ENCODE data around the gene TEX14. TPM values are rescaled to one million over a fixed set of nuclear protein-coding genes. Genes with fewer than 3 reads are reported as not detected.

The TEX14 gene
- total and polyA plus RNA-seq, 9 donors, result 0.11 to 1.0 (median 0.34) TPM

- intact Hi-C loops (cut with DNase I), result no loop called here
- H3K27me3 ChIP-seq, result no peaks in the 10 kb centered on the region
- no peaks in the 10 kb centered on the region for H3K36me3 ChIP-seq
- H3K4me3 ChIP-seq, result no peak overlapping the region
- H3K9me3 ChIP-seq, result no peaks in the 10 kb centered on the region
- H3K4me1 ChIP-seq (ENCODE audit: insufficient read depth), result no peaks in the 10 kb centered on the region
- DNase-seq, result no peak
- TF ChIP-seq CTCF (IDR thresholded peaks at IDR 0.05) (no peak), EP300 (IDR thresholded peaks at IDR 0.05) (no peak), POLR2A (IDR thresholded peaks at IDR 0.05) (no peak)
- no peak overlapping the region for H3K27ac ChIP-seq
These were observed 39.1 kb upstream of the TEX14 start for GRCh38 chr17:58730937-58731336.

- H3K4me3 ChIP-seq, result no peak overlapping the region
- no peaks in the 10 kb centered on the region for H3K9me3 ChIP-seq
- DNase-seq, result no peak
- WGBS, 3 donors, result 4 to 8% (median 5%) methylated on average over 1 of the region's 1 CpG
- no peaks in the 10 kb centered on the region for H3K4me1 ChIP-seq (ENCODE audit: insufficient read depth)
- intact Hi-C loops (cut with DNase I), result no loop called here
- TF ChIP-seq POLR2A (IDR thresholded peaks at IDR 0.05) (no peak), EP300 (IDR thresholded peaks at IDR 0.05) (no peak), CTCF (IDR thresholded peaks at IDR 0.05) (no peak)
- no peaks in the 10 kb centered on the region for H3K27me3 ChIP-seq
- no peak overlapping the region for H3K27ac ChIP-seq
- no peaks in the 10 kb centered on the region for H3K36me3 ChIP-seq
These were observed 37.0 kb upstream of the TEX14 start for GRCh38 chr17:58728798-58729197.

GRCh38 chr17:58722696-58723095, 30.9 kb upstream of the TEX14 start:
- TF ChIP-seq EP300 (IDR thresholded peaks at IDR 0.05) (no peak), POLR2A (IDR thresholded peaks at IDR 0.05) (no peak), CTCF (IDR thresholded peaks at IDR 0.05) (no peak)
- no peaks in the 10 kb centered on the region for H3K4me1 ChIP-seq (ENCODE audit: insufficient read depth)
- no peaks in the 10 kb centered on the region for H3K36me3 ChIP-seq
- intact Hi-C loops (cut with DNase I), result no loop called here
- no peak overlapping the region for H3K27ac ChIP-seq
- H3K4me3 ChIP-seq, result no peak overlapping the region
- WGBS, 3 donors, result 99% methylated on average over 2 of the region's 2 CpGs
- DNase-seq, result no peak
- no peaks in the 10 kb centered on the region for H3K9me3 ChIP-seq
- no peaks in the 10 kb centered on the region for H3K27me3 ChIP-seq

GRCh38 chr17:58722274-58722673, 30.4 kb upstream of the TEX14 start:
- 93 to 97% (median 96%) methylated on average over 1 of the region's 1 CpG for WGBS, 3 donors
- H3K27me3 ChIP-seq, result no peaks in the 10 kb centered on the region
- no peak overlapping the region for H3K4me3 ChIP-seq
- no peaks in the 10 kb centered on the region for H3K9me3 ChIP-seq
- DNase-seq, result no peak
- H3K4me1 ChIP-seq (ENCODE audit: insufficient read depth), result no peaks in the 10 kb centered on the region
- no peak overlapping the region for H3K27ac ChIP-seq
- H3K36me3 ChIP-seq, result no peaks in the 10 kb centered on the region
- TF ChIP-seq CTCF (IDR thresholded peaks at IDR 0.05) (no peak), POLR2A (IDR thresholded peaks at IDR 0.05) (no peak), EP300 (IDR thresholded peaks at IDR 0.05) (no peak)
- intact Hi-C loops (cut with DNase I), result no loop called here

Measured in ovary (tissue), 9 donors.